WTC11 (cell line): Measurements from ENCODE around the gene NDOR1. TPM values are rescaled to one million over a fixed set of nuclear protein-coding genes. Genes with fewer than 3 reads are reported as not detected.

Experiments used
- ATAC-seq: fragments of 200-7000 bp; cut with Tn5 transposase; 2 replicates; pipeline ENCODE4 v1.10.0; 2021; ENCODE audit warnings: mild to moderate bottlenecking, moderate library complexity
- CTCF ChIA-PET: fragments of 300-600 bp; sonication (Branson Sonifier 250); formaldehyde crosslinking; loops from one replicate; lab custom pipeline; 2021; ENCODE audit warnings: antibody characterized with exemption; lab: Charles Lee
- POLR2A ChIA-PET: fragments of 350-600 bp; sonication (Branson Sonifier 250); formaldehyde crosslinking; loops from one replicate; lab custom pipeline; 2021; ENCODE audit warnings: antibody characterized with exemption; lab: Charles Lee
- DNase-seq: peaks from one replicate; pipeline ENCODE4 v3.0.0; 2021; ENCODE audit warnings: low spot score
- H3K27ac Mint-ChIP-seq: 2 replicates; pipeline ENCODE4 v1.8.0; 2021; ENCODE audit warnings: mixed read lengths
- H3K27me3 Mint-ChIP-seq: 2 replicates; pipeline ENCODE4 v1.8.0; 2021; ENCODE audit warnings: low read depth, mild to moderate bottlenecking, moderate library complexity, mixed read lengths
- H3K36me3 Mint-ChIP-seq: 2 replicates; pipeline ENCODE4 v1.8.0; 2021; ENCODE audit warnings: mixed read lengths
- H3K4me1 Mint-ChIP-seq: 2 replicates; pipeline ENCODE4 v1.8.0; 2022; ENCODE audit warnings: mixed read lengths
- H3K4me3 Mint-ChIP-seq: 2 replicates; pipeline ENCODE4 v1.8.0; 2021; ENCODE audit warnings: mild to moderate bottlenecking, moderate library complexity, mixed read lengths
- H3K9me3 Mint-ChIP-seq: 2 replicates; pipeline ENCODE4 v1.8.0; 2021; ENCODE audit warnings: mixed read lengths
- CREB1 ChIP-seq: sonication (generic); formaldehyde crosslinking; IDR thresholded peaks from 2 replicates; pipeline ENCODE4 v1.8.0; 2023; ENCODE audit warnings: mild to moderate bottlenecking, missing genetic modification reagents
- FOXP4 ChIP-seq: sonication (generic); formaldehyde crosslinking; IDR thresholded peaks from 2 replicates; pipeline ENCODE4 v1.8.0; 2022; ENCODE audit warnings: mild to moderate bottlenecking, missing genetic modification reagents
- GABPB1 ChIP-seq: sonication (generic); formaldehyde crosslinking; IDR thresholded peaks from 2 replicates; pipeline ENCODE4 v1.8.1; 2023; ENCODE audit warnings: mild to moderate bottlenecking, missing genetic modification reagents
- JAZF1 ChIP-seq: fragments of 250-450 bp; sonication (Bioruptor Pico); IDR thresholded peaks from 2 replicates; pipeline ENCODE4 v1.9.0; 2021; ENCODE audit warnings: moderate library complexity, mild to moderate bottlenecking, inconsistent platforms
- KAT7 ChIP-seq: sonication (generic); formaldehyde crosslinking; IDR thresholded peaks from 2 replicates; pipeline ENCODE4 v1.8.1; 2023; ENCODE audit warnings: missing genetic modification reagents, mild to moderate bottlenecking, borderline replicate concordance
- MLX ChIP-seq: sonication (generic); formaldehyde crosslinking; IDR thresholded peaks from 2 replicates; pipeline ENCODE4 v1.8.1; 2023; ENCODE audit warnings: mild to moderate bottlenecking, missing genetic modification reagents, moderate library complexity
- RELA ChIP-seq: sonication (generic); formaldehyde crosslinking; IDR thresholded peaks from 2 replicates; pipeline ENCODE4 v1.8.1; 2022; ENCODE audit warnings: missing genetic modification reagents, mild to moderate bottlenecking, borderline replicate concordance
- SMAD3 ChIP-seq: sonication (generic); formaldehyde crosslinking; IDR thresholded peaks from 2 replicates; pipeline ENCODE4 v1.8.0; 2022; ENCODE audit warnings: missing genetic modification reagents, mild to moderate bottlenecking, borderline replicate concordance
- TEAD1 ChIP-seq: sonication (generic); formaldehyde crosslinking; IDR thresholded peaks from 2 replicates; pipeline ENCODE4 v1.8.0; 2022; ENCODE audit warnings: mild to moderate bottlenecking, missing genetic modification reagents
- TEAD4 ChIP-seq: sonication (generic); formaldehyde crosslinking; IDR thresholded peaks from 2 replicates; pipeline ENCODE4 v1.8.0; 2022; ENCODE audit warnings: mild to moderate bottlenecking, missing genetic modification reagents
- ZNF263 ChIP-seq: sonication (generic); formaldehyde crosslinking; IDR thresholded peaks from 2 replicates; pipeline ENCODE4 v1.8.1; 2022; ENCODE audit warnings: low read depth, mild to moderate bottlenecking, moderate library complexity, missing genetic modification reagents
- total RNA-seq: library from RNA; stranded (reverse); gene quantifications from 3 replicates; pipeline ENCODE4 v1.2.3, GENCODE V29; 2021
- TF ChIP-seq, protein P1 (sequence below): sonication (generic); formaldehyde crosslinking; IDR thresholded peaks from 2 replicates; pipeline ENCODE4 v1.8.1; 2022; ENCODE audit warnings: missing genetic modification reagents, borderline replicate concordance
- TF ChIP-seq, protein P2 (sequence below): fragments of 250-450 bp; sonication (Bioruptor Pico); conservative IDR thresholded peaks from 2 replicates; pipeline ENCODE4 v1.9.0; 2021; ENCODE audit warnings: mild to moderate bottlenecking
- TF ChIP-seq, protein P3 (sequence below): fragments of 200-600 bp; IDR thresholded peaks from 2 replicates; pipeline ENCODE4 v1.8.0; 2022; ENCODE audit warnings: antibody characterized with exemption

The NDOR1 gene
- total RNA-seq, 1 experiment from 2014 or later: 49.0 TPM

DNA sequence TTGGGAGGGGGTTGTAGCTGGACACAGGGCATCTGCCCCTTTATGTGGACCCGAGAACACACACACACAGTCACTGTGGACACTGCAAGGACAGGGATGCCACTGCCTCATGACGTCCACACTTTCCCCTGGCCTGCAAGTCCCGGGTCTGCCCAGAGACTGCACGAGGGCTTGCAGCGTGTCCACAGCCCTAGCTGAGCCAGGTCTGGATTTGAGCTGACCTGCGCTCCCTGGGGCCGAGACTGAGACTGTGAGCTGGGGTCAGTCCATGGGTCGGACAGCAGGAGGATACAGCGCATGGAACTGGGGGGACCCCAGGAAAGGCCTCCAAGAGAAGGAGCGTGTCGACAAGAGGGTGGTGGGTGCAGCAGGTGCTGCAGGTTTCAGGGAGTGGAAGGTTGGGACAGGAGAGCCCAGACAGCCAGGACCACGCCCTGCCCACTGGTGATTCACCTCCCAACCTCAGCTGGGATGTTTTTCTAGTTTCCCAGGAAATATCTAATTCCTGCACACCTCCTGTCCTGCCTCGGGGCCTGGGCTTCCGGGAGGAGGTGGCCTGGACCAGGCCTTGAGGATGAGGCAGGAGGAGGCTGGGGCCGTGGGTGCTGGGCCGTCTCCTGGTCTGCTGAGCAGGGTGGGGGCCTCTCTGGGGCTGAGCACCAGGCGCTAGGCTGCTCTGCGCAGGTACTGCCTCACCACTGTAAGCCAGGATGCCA is 21.0 kb downstream of the NDOR1 start:
- Mint-ChIP-seq H3K4me3 (no peak overlapping the region), H3K9me3 (no peaks in the 10 kb centered on the region), H3K27ac (no peak overlapping the region; the same call in 1 of the 2 replicates), H3K4me1 (peaks cover 3% of the 10 kb centered on the region)
- ATAC-seq (no peak), DNase-seq (no peak)
- POLR2A ChIA-PET: interaction anchor here (0.5 to 1.6 kb wide), 3 partner anchors 38 to 111 kb away, joined by 3 read pairs; partner anchors contain the start of gene SSNA1
- CTCF ChIA-PET: interaction anchor here (1.3 to 8.9 kb wide), 14 partner anchors 9 to 215 kb away, joined by 3 to 143 read pairs (median 11); partner anchors contain the start of genes ANAPC2, NPDC1, SAPCD2 and SSNA1
- no peak for TF ChIP-seq TEAD4
- TF ChIP-seq, protein P1, sequence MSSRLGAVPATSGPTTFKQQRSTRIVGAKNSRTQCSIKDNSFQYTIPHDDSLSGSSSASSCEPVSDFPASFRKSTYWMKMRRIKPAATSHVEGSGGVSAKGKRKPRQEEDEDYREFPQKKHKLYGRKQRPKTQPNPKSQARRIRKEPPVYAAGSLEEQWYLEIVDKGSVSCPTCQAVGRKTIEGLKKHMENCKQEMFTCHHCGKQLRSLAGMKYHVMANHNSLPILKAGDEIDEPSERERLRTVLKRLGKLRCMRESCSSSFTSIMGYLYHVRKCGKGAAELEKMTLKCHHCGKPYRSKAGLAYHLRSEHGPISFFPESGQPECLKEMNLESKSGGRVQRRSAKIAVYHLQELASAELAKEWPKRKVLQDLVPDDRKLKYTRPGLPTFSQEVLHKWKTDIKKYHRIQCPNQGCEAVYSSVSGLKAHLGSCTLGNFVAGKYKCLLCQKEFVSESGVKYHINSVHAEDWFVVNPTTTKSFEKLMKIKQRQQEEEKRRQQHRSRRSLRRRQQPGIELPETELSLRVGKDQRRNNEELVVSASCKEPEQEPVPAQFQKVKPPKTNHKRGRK: no peak
- no peak for TF ChIP-seq SMAD3 (CRISPR knock-in tag)
- no peak for TF ChIP-seq JAZF1
- TF ChIP-seq, protein P2, sequence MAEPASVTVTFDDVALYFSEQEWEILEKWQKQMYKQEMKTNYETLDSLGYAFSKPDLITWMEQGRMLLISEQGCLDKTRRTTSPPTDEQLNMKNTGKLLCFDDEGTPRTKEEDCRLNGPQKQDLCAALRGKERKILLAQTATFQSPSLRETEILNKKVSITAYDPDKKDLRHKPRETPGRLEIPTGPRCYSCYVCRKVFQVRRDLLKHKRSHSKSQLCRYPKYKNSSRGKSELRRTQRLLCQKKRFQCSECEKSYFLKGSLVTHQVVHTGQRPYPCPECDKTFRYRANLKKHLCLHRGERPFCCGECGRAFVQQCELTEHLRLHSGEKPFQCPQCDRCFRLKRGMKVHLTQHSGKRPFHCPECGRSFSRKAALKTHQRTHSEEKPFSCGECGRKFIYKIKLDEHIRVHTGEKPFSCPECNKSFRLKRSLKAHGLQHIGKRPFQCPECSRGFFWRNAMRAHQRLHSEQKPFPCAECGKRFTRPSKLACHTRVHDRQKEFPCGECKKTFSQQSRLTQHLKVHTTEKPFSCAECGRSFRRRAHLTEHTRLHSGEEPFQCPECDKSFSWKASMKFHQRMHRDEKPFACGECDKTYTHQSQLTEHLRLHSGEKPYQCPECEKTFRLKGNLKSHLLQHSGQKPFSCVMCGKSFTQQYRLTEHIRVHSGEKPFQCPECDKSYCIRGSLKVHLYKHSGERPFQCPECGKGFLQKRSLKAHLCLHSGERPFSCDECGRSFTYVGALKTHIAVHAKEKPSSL (CRISPR knock-in tag): no peak
- TF ChIP-seq TEAD1 (CRISPR knock-in tag): no peak
- TF ChIP-seq RELA (CRISPR knock-in tag): no peak
- TF ChIP-seq KAT7 (CRISPR knock-in tag): no peak
- TF ChIP-seq GABPB1 (CRISPR knock-in tag): no peak
- TF ChIP-seq FOXP4 (CRISPR knock-in tag): no peak
- TF ChIP-seq MLX (CRISPR knock-in tag): no peak
- TF ChIP-seq ZNF263 (CRISPR knock-in tag): no peak
- no peak for TF ChIP-seq CREB1 (CRISPR knock-in tag)
- TF ChIP-seq, protein P3, sequence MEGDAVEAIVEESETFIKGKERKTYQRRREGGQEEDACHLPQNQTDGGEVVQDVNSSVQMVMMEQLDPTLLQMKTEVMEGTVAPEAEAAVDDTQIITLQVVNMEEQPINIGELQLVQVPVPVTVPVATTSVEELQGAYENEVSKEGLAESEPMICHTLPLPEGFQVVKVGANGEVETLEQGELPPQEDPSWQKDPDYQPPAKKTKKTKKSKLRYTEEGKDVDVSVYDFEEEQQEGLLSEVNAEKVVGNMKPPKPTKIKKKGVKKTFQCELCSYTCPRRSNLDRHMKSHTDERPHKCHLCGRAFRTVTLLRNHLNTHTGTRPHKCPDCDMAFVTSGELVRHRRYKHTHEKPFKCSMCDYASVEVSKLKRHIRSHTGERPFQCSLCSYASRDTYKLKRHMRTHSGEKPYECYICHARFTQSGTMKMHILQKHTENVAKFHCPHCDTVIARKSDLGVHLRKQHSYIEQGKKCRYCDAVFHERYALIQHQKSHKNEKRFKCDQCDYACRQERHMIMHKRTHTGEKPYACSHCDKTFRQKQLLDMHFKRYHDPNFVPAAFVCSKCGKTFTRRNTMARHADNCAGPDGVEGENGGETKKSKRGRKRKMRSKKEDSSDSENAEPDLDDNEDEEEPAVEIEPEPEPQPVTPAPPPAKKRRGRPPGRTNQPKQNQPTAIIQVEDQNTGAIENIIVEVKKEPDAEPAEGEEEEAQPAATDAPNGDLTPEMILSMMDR: no peak
- TF ChIP-seq, all 79 proteins: peak for 0
- no peaks in the 10 kb centered on the region for H3K36me3 Mint-ChIP-seq
- no peaks in the 10 kb centered on the region for H3K27me3 Mint-ChIP-seq
